ENCODE data around the gene SLC2A9. TPM values are rescaled to one million over a fixed set of nuclear protein-coding genes. Genes with fewer than 3 reads are reported as not detected.
A peak's percentile ranks its signal among the peaks of the same experiment; 100 is the strongest.

Gene SLC2A9
- total RNA-seq, 2 donors from 2014 or later: 0.95 to 1.9 TPM

GRCh38 chr4:9920029-9920428 is 101.3 kb downstream of the SLC2A9 start:
- H3K4me1 Mint-ChIP-seq: peaks cover 6% of the 10 kb centered on the region
- no peak overlapping the region for H3K4me3 Mint-ChIP-seq
- no peak overlapping the region for H3K27ac Mint-ChIP-seq
- H3K36me3 ChIP-seq (ENCODE audit: control insufficient read depth, insufficient read depth, low read length): no peaks in the 10 kb centered on the region
- H3K9me3 Mint-ChIP-seq: no peaks in the 10 kb centered on the region
- H3K9ac ChIP-seq (ENCODE audit: extremely low read depth, low read length, poor library complexity, severe bottlenecking): no peak overlapping the region
- no peak for DNase-seq
- TF ChIP-seq CTCF (conservative IDR thresholded peaks at IDR 0.05): no peak
- H3K27me3 Mint-ChIP-seq (ENCODE audit: insufficient read depth): no peaks in the 10 kb centered on the region
- H3K27me3 ChIP-seq (ENCODE audit: control insufficient read depth, insufficient read depth, low read length, poor library complexity, severe bottlenecking): no peaks in the 10 kb centered on the region
- H3K4me1 ChIP-seq (ENCODE audit: control insufficient read depth, insufficient read depth, low read length): peaks cover 2% of the 10 kb centered on the region
- H3K9me3 ChIP-seq (ENCODE audit: control insufficient read depth, low read length): no peaks in the 10 kb centered on the region
- WGBS, 2 experiments (ENCODE audit: insufficient coverage in 1 of 2, insufficient read length in 1 of 2): 91% methylated on average over 2 of the region's 2 CpGs; no CpG with 5 or more reads in 1 of the 2 experiments
- H3K27ac ChIP-seq (ENCODE audit: low read depth, low read length): no peak overlapping the region
- H3K4me3 ChIP-seq (ENCODE audit: low read length): no peak overlapping the region
- no peaks in the 10 kb centered on the region for H3K36me3 Mint-ChIP-seq (ENCODE audit: low read depth)

- Histone ChIP-seq H3K27me3 (ENCODE audit: control insufficient read depth, insufficient read depth, low read length, poor library complexity, severe bottlenecking) (no peaks in the 10 kb centered on the region), H3K4me1 (ENCODE audit: control insufficient read depth, insufficient read depth, low read length) (peaks cover 2% of the 10 kb centered on the region), H3K9ac (ENCODE audit: extremely low read depth, low read length, poor library complexity, severe bottlenecking) (no peak overlapping the region), H3K9me3 (ENCODE audit: control insufficient read depth, low read length) (no peaks in the 10 kb centered on the region), H3K36me3 (ENCODE audit: control insufficient read depth, insufficient read depth, low read length) (no peaks in the 10 kb centered on the region), H3K27ac (ENCODE audit: low read depth, low read length) (no peak overlapping the region), H3K4me3 (ENCODE audit: low read length) (no peak overlapping the region)
- Mint-ChIP-seq H3K4me3 (no peak overlapping the region), H3K9me3 (no peaks in the 10 kb centered on the region), H3K36me3 (ENCODE audit: low read depth) (no peaks in the 10 kb centered on the region), H3K27ac (no peak overlapping the region), H3K4me1 (peaks cover 6% of the 10 kb centered on the region), H3K27me3 (ENCODE audit: insufficient read depth) (no peaks in the 10 kb centered on the region)
- TF ChIP-seq CTCF (conservative IDR thresholded peaks at IDR 0.05): peak; percentile 62
- DNase-seq: peak; percentile 78
- WGBS, 2 experiments (ENCODE audit: insufficient coverage in 1 of 2, insufficient read length in 1 of 2): 83 to 86% methylated on average over 6 of the region's 6 CpGs
Observed at GRCh38 chr4:9919047-9919446, 102.2 kb downstream of the SLC2A9 start.

- no peak for TF ChIP-seq CTCF (conservative IDR thresholded peaks at IDR 0.05)
- H3K36me3 ChIP-seq (ENCODE audit: control insufficient read depth, insufficient read depth, low read length): no peaks in the 10 kb centered on the region
- no peak overlapping the region for H3K4me3 ChIP-seq (ENCODE audit: low read length)
- no peaks in the 10 kb centered on the region for H3K36me3 Mint-ChIP-seq (ENCODE audit: low read depth)
- DNase-seq: no peak
- peaks cover 4% of the 10 kb centered on the region for H3K27me3 Mint-ChIP-seq (ENCODE audit: insufficient read depth)
- WGBS, 2 experiments (ENCODE audit: insufficient coverage in 1 of 2, insufficient read length in 1 of 2): 91 to 93% methylated on average over 3 to 4 of the region's 4 CpGs
- H3K4me1 Mint-ChIP-seq: peaks cover 6% of the 10 kb centered on the region
- no peak overlapping the region for H3K9ac ChIP-seq (ENCODE audit: extremely low read depth, low read length, poor library complexity, severe bottlenecking)
- no peak overlapping the region for H3K27ac Mint-ChIP-seq
- H3K9me3 ChIP-seq (ENCODE audit: control insufficient read depth, low read length): no peaks in the 10 kb centered on the region
- no peaks in the 10 kb centered on the region for H3K27me3 ChIP-seq (ENCODE audit: control insufficient read depth, insufficient read depth, low read length, poor library complexity, severe bottlenecking)
- H3K4me1 ChIP-seq (ENCODE audit: control insufficient read depth, insufficient read depth, low read length): peaks cover 2% of the 10 kb centered on the region
- no peak overlapping the region for H3K27ac ChIP-seq (ENCODE audit: low read depth, low read length)
- no peaks in the 10 kb centered on the region for H3K9me3 Mint-ChIP-seq
- no peak overlapping the region for H3K4me3 Mint-ChIP-seq
Observed at GRCh38 chr4:9918484-9918883, 102.8 kb downstream of the SLC2A9 start.

Measured in endodermal cell (in vitro differentiated cells).